ENCODE data around the gene CORO1C. TPM values are rescaled to one million over a fixed set of nuclear protein-coding genes. Genes with fewer than 3 reads are reported as not detected.

The CORO1C gene
- total and polyA plus RNA-seq, 9 of the 15 experiments (the other 6 are each of a cell fraction or from before 2014, with no cell fraction given): 55.2 to 280 (median 150) TPM

- peak; percentile 1 for TF ChIP-seq RBBP5 (IDR thresholded peaks at IDR 0.05; ENCODE audit: borderline replicate concordance, insufficient read depth, low read length, poor library complexity, severe bottlenecking)
- peak; percentile 62 for TF ChIP-seq ZNF766 (CRISPR knock-in tag; conservative IDR thresholded peaks at IDR 0.05)
- peak; percentile 14; the same call in 1 of the 2 replicates for TF ChIP-seq RAD51 (IDR thresholded peaks at IDR 0.05; ENCODE audit: borderline replicate concordance, low read depth)
- TF ChIP-seq BHLHE40 (IDR thresholded peaks at IDR 0.05; ENCODE audit: low read length): peak; percentile 82
- TF ChIP-seq FOXP4 (CRISPR knock-in tag; IDR thresholded peaks at IDR 0.05; ENCODE audit: borderline replicate concordance): 0 out of 2 replicates have a peak, but pooled peaks have one; percentile 7
- 0 out of 2 replicates have a peak, but pooled peaks have one; percentile 57 for TF ChIP-seq KAT7 (CRISPR knock-in tag; IDR thresholded peaks at IDR 0.05; ENCODE audit: borderline replicate concordance)
- TF ChIP-seq ZBTB49 (CRISPR knock-in tag; IDR thresholded peaks at IDR 0.05; ENCODE audit: borderline replicate concordance): 0 out of 2 replicates have a peak, but pooled peaks have one; percentile 12
- peak; percentile 49 for TF ChIP-seq DMBX1 (CRISPR knock-in tag; IDR thresholded peaks at IDR 0.05; ENCODE audit: borderline replicate concordance)
- peak; percentile 22 for TF ChIP-seq ASH1L (IDR thresholded peaks at IDR 0.05; ENCODE audit: borderline replicate concordance, low read depth, partially characterized antibody)
- peak; percentile 13; the same call in 1 of the 2 replicates for TF ChIP-seq ZNF324 (CRISPR knock-in tag; IDR thresholded peaks at IDR 0.05)
- 0 out of 2 replicates have a peak, but pooled peaks have one; percentile 62 for TF ChIP-seq PTBP1 (IDR thresholded peaks at IDR 0.05; ENCODE audit: low read depth, low read length)
- TF ChIP-seq HDAC8 (tag; IDR thresholded peaks at IDR 0.05): 0 out of 2 replicates have a peak, but pooled peaks have one; percentile 14
- no peak for TF ChIP-seq IRF1 (CRISPR knock-in tag; IDR thresholded peaks at IDR 0.05; ENCODE audit: borderline replicate concordance)
- 0 out of 2 replicates have a peak, but pooled peaks have one; percentile 46 for TF ChIP-seq CBX1 (IDR thresholded peaks at IDR 0.05; ENCODE audit: low read depth)
- no peak for TF ChIP-seq JUND (IDR thresholded peaks at IDR 0.05; ENCODE audit: borderline replicate concordance, low read depth, low read length)
- 0 out of 3 replicates have a peak, but pooled peaks have one; percentile 2 for TF ChIP-seq JUND (tag; IDR thresholded peaks at IDR 0.05; ENCODE audit: borderline replicate concordance, low read depth, low read length)
- TF ChIP-seq ATF6 (CRISPR knock-in tag; IDR thresholded peaks at IDR 0.05): 0 out of 2 replicates have a peak, but pooled peaks have one; percentile 7
Measured at GRCh38 chr12:108630481-108631207, 100.7 kb downstream of the CORO1C start (continued).
